ENCODE data around the gene YIF1B.
"Not testable (repeated sequence)": the region's sequence is repeated elsewhere in the genome, so short reads cannot be mapped to it uniquely, and the experiment has no call there.

The YIF1B gene, protein sequence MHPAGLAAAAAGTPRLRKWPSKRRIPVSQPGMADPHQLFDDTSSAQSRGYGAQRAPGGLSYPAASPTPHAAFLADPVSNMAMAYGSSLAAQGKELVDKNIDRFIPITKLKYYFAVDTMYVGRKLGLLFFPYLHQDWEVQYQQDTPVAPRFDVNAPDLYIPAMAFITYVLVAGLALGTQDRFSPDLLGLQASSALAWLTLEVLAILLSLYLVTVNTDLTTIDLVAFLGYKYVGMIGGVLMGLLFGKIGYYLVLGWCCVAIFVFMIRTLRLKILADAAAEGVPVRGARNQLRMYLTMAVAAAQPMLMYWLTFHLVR

GRCh38 chr19:38315657-38316476 is at the start of gene YIF1B:
Gene YIF1B (minus strand): TSS chr19:38315947. CDS start chr19:38315917, 30 bp downstream.
- peak; percentile 97 for DNase-seq

- not testable (repeated sequence) for DNase-seq
Measured at GRCh38 chr19:38362946-38363688, 47.4 kb upstream of the YIF1B start.

GRCh38 chr19:38362076-38362945 is 46.6 kb upstream of the YIF1B start:
- peak; percentile 82 for DNase-seq

- peak; percentile 73 for DNase-seq
Measured at GRCh38 chr19:38361633-38362075, 45.9 kb upstream of the YIF1B start.

DNA sequence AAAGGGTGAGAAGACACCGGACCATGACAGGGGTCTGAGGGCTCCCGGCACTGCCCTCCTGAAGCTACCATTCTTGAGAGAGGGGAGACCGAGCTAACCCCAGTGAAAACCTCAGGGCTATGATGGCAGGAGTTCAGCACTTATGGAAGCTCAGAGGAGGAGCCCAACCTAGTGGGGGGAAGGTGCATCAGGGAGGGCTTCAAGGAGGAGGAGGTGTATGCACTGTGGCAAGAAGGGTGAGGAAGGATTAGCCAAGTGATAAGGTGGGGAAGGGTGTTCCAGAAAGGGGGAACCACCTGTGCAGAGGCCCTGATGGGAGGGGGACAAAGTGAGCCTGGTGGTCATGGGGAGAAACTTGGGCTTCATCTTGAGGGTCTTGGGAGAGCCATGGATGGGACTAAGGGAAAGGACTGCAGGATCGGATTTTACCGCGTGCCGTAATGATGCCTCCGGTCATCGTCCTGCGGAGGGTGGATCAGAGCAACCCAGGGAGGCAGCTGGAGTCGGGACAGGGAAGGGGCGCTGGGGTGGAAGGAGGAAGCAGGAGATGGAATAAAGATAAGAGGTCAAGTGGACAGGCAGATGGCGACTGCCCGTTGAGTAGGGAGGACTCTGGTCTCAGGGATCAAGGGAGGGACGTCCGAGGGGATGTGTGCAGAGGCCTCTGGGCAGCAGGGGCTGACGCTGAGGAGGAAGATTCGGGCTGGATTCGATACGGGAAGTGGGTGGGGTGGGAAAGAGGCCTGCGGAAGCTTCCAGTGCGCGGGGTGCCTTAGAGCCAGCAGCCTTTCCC is 45.3 kb upstream of the YIF1B start:
- DNase-seq: no peak

DNA sequence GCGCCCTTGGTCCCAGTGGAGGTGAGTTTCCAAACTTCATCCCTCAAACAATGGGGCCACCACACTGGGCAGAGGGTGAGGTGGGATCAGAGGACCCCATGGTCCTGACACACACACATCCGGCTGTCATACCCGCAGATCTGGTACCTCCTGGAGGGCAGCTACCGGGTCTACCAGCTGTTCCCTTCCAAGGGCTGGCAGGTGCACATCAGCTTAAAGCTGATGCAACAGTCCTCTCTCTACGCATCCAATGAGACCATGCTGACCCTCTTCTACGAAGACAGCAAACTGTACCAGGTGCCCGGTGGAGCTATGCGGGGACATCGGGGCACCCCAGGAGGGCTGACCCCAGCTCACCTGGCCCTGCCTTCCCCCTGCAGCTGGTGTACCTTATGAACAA is 44.6 kb upstream of the YIF1B start:
- no peak for DNase-seq

GRCh38 chr19:38359242-38360021 is 43.7 kb upstream of the YIF1B start:
- no peak for DNase-seq

GRCh38 chr19:38358071-38358470 is 42.3 kb upstream of the YIF1B start:
- no peak for DNase-seq

- no peak for DNase-seq
Measured at GRCh38 chr19:38355728-38356725, 40.3 kb upstream of the YIF1B start.

DNA sequence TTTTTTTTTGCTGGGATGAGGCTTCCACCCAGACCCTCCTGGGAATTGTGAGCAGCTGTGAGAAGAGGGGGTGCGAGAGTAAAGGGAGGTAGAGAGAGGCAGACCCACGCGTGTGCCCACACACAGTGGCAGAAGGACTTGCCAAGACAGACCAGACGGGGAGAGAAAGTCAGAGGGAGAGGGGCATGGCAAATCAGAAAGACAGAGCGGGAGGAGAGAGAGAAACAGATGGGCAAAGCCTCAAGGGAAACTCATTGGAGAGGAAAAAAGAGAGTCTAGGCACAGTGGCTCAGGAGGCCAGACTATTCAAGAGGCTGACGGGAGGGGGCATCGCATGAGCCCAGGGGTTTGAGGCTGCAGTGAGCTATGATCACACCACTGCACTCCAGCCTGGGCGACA is 36.9 kb upstream of the YIF1B start:
- DNase-seq: no peak

DNA sequence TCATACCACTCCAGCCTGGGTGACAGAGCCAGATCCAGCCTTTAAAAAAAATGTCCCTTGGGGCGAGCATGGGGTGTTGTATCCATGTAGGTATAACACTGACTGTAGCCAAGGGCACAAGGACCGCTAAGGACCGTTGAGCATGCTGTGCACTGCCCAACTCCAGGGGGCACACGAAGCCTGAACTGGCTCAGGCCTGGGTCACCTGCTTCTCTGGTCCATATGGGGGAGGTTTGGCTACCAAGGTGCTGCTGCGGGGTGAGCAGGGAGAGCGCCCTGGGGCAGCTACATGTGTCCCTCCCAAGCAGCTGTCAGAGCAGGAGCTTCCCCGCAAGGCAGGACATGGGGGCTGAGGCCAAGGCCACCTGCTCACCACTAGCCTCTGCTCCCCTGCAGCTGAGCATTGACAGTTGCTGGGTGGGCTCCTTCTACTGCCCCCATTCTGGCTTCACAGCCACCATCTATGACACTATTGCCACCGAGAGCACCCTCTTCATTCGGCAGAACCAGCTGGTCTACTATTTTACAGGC is 36.2 kb upstream of the YIF1B start:
- DNase-seq: no peak

- DNase-seq: no peak
Measured at GRCh38 chr19:38350883-38351282, 35.1 kb upstream of the YIF1B start.

DNA sequence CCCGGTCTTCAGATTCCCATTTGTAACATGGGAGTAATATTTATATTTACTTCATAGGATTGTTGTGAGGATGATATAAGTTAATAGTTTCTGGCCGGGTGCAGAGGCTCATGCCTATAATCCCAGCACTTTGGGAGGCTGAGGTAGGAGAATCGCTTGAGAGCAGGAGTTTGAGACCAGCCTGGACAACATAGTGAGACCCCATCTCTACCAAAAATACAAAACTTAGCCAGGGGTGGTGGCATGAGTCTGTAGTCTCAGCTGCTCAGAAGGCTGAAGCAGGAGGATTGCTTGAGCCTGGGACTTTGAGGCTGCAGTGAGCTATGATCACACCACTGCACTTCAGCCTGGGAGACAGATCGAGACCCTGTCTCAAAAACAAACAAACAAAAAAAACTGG is 31.1 kb upstream of the YIF1B start:
- no peak for DNase-seq

GRCh38 chr19:38340927-38341326 is 25.2 kb upstream of the YIF1B start:
- no peak for DNase-seq

DNA sequence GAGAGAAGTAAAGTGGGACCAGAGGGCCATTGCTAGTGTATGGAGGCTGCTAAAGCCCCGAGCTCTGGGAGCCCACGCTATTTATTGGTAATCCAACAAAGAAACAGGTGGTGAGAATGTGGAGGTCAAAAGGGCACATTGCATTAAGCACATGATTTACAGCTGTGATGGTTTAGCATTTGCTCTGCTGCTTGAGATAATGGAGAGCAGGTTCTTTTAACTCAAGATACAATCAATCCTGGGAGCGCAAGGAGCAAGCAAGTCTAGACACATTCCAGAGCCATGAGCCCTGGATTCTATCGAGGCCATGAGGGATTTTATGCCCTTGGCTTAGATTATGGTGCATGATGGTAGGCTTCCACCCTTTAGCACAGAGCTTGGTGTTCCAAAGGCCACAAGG is 23.3 kb upstream of the YIF1B start:
- DNase-seq: not testable (repeated sequence)

DNA sequence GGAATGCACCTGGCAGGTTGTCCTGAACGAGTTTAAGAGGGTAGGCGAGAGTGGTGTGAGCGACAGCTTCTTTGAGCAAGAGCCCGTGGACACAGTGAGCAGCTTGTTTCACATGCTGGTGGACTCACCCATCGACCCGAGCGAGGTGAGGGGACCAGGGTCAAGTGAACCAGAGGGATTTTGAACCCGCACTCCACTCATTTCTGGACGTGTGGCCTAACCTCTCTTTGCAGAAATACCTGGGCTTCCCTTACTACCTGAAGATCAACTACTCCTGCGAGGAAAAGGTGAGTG is 21.6 kb upstream of the YIF1B start:
- DNase-seq: no peak

- peak; percentile 95 for DNase-seq
Measured at GRCh38 chr19:38336638-38337359, 21.1 kb upstream of the YIF1B start.

- peak; percentile 96 for DNase-seq
Measured at GRCh38 chr19:38335949-38336637, 20.3 kb upstream of the YIF1B start.
